ENCODE results near the gene SLC22A17. TPM values are rescaled to one million over a fixed set of nuclear protein-coding genes. Genes with fewer than 3 reads are reported as not detected.

SLC22A17 gene
- total RNA-seq, 1 donor from 2014 or later = 0.20 TPM

GRCh38 chr14:23377573-23378563 is 25.2 kb upstream of the SLC22A17 start:
- no peak for ATAC-seq (ENCODE audit: low read depth)
- H3K9me3 Mint-ChIP-seq = no peaks in the 10 kb centered on the region
- intact Hi-C loops (cut with micrococcal nuclease) = no loop called here
- H3K4me1 Mint-ChIP-seq = no peaks in the 10 kb centered on the region
- ChIA-PET POLR2A (no interaction called here), CTCF (interaction anchor here (2.9 kb wide), 1 partner anchor 257 kb away, joined by 19 read pairs; no protein-coding TSS in a partner anchor)
- no peak overlapping the region for H3K4me3 Mint-ChIP-seq
- H3K36me3 Mint-ChIP-seq (ENCODE audit: low read depth) = no peaks in the 10 kb centered on the region
- H3K27me3 Mint-ChIP-seq = peaks cover 18% of the 10 kb centered on the region
- no peak overlapping the region for H3K27ac Mint-ChIP-seq
- no peak for TF ChIP-seq CTCF (IDR thresholded peaks at IDR 0.05)
- DNase-seq = no peak

GRCh38 chr14:23377198-23377550 is 24.5 kb upstream of the SLC22A17 start:
- no peak for ATAC-seq (ENCODE audit: low read depth)
- H3K9me3 Mint-ChIP-seq = no peaks in the 10 kb centered on the region
- no peak overlapping the region for H3K4me3 Mint-ChIP-seq
- H3K36me3 Mint-ChIP-seq (ENCODE audit: low read depth) = no peaks in the 10 kb centered on the region
- TF ChIP-seq CTCF (IDR thresholded peaks at IDR 0.05) = no peak
- no peak for DNase-seq
- POLR2A ChIA-PET = no interaction called here
- CTCF ChIA-PET = no interaction called here
- intact Hi-C loops (cut with micrococcal nuclease) = no loop called here
- no peaks in the 10 kb centered on the region for H3K4me1 Mint-ChIP-seq
- H3K27me3 Mint-ChIP-seq = peaks cover 14% of the 10 kb centered on the region
- H3K27ac Mint-ChIP-seq = no peak overlapping the region

GRCh38 chr14:23376482-23377197 is 24.0 kb upstream of the SLC22A17 start, which contains the start of gene CMTM5:
Gene CMTM5 (plus strand): TSS chr14:23377046. CDS start chr14:23377252, 206 bp downstream.
- POLR2A ChIA-PET = no interaction called here

GRCh38 chr14:23375527-23376251 is 23.0 kb upstream of the SLC22A17 start:
- no peak for DNase-seq
- no peaks in the 10 kb centered on the region for H3K9me3 Mint-ChIP-seq
- H3K27me3 Mint-ChIP-seq = peaks cover 5% of the 10 kb centered on the region
- H3K4me3 Mint-ChIP-seq = no peak overlapping the region
- H3K27ac Mint-ChIP-seq = no peak overlapping the region
- intact Hi-C loops (cut with micrococcal nuclease) = no loop called here
- ChIA-PET CTCF (no interaction called here), POLR2A (no interaction called here)
- no peak for ATAC-seq (ENCODE audit: low read depth)
- no peaks in the 10 kb centered on the region for H3K4me1 Mint-ChIP-seq
- TF ChIP-seq CTCF (IDR thresholded peaks at IDR 0.05) = no peak
- no peaks in the 10 kb centered on the region for H3K36me3 Mint-ChIP-seq (ENCODE audit: low read depth)

More at GRCh38 chr14:23376482-23377197, 24.0 kb upstream of the SLC22A17 start, which contains the start of gene CMTM5:
- no peak for DNase-seq
- H3K27ac Mint-ChIP-seq = no peak within 1 kb of the TSS
- H3K4me3 Mint-ChIP-seq = no peak within 1 kb of the TSS
- H3K4me1 Mint-ChIP-seq = no peaks in the 10 kb centered on the region
- CTCF ChIA-PET = no interaction called here
- H3K36me3 Mint-ChIP-seq (ENCODE audit: low read depth) = no peaks in the 10 kb centered on the region
- no peak for ATAC-seq (ENCODE audit: low read depth)
- H3K9me3 Mint-ChIP-seq = no peaks in the 10 kb centered on the region
- peaks cover 9% of the 10 kb centered on the region for H3K27me3 Mint-ChIP-seq
- intact Hi-C loops (cut with micrococcal nuclease) = no loop called here
- no peak for TF ChIP-seq CTCF (IDR thresholded peaks at IDR 0.05)

Data from activated B cell treated with CpG ODN at 0.5 μM for 24 hours (primary cell).